ENCODE results near the gene GLE1. TPM values are rescaled to one million over a fixed set of nuclear protein-coding genes. Genes with fewer than 3 reads are reported as not detected.
A peak's percentile ranks its signal among the peaks of the same experiment; 100 is the strongest.

GLE1 gene
- polyA plus RNA-seq (2013) = 13.0 and 13.3 TPM in 2 replicates

- peak within 1 kb of the TSS; percentile 92 for H3K4me2 ChIP-seq (ENCODE audit: low read length)
- peaks cover 3% of the 10 kb centered on the region for H3K79me1 ChIP-seq (ENCODE audit: low read length)
- no peaks in the 10 kb centered on the region for H3K79me2 ChIP-seq (ENCODE audit: control insufficient read depth, insufficient read depth, low read length, poor library complexity)
- H3K4me3 ChIP-seq (ENCODE audit: low read depth, low read length) = peak within 1 kb of the TSS; percentile 95
- H3K9ac ChIP-seq (ENCODE audit: low read length) = peak within 1 kb of the TSS; percentile 80
- peak within 1 kb of the TSS; percentile 20 for H3K27ac ChIP-seq (ENCODE audit: low read depth, low read length)
- no peaks in the 10 kb centered on the region for H3K27me3 ChIP-seq (ENCODE audit: insufficient read depth, low read length)
- peaks cover 9 to 17% of the 10 kb centered on the region in 2 experiments for H3K36me3 ChIP-seq (ENCODE audit: control insufficient read depth in 1 of 2, insufficient read depth in 2 of 2, low read length in 2 of 2)
- peak within 1 kb of the TSS; percentile 40 for H2BK120ac ChIP-seq (ENCODE audit: insufficient read depth, low read length, poor library complexity)
- H2AK5ac ChIP-seq (ENCODE audit: low read length) = no peak within 1 kb of the TSS
- peak within 1 kb of the TSS; percentile 92 for H4K8ac ChIP-seq (ENCODE audit: low read depth, low read length)
- peak within 1 kb of the TSS; percentile 59 for H3K4ac ChIP-seq (ENCODE audit: low read depth, low read length)
- H3K14ac ChIP-seq (ENCODE audit: low read length) = peak within 1 kb of the TSS; percentile 86
- peak; percentile 92 to 99 for DNase-seq
- peak within 1 kb of the TSS; percentile 39 for H2BK5ac ChIP-seq (ENCODE audit: low read depth, low read length, poor library complexity)
- H3K23ac ChIP-seq (ENCODE audit: low read length) = no peak within 1 kb of the TSS
- H4K91ac ChIP-seq (ENCODE audit: low read depth, low read length) = peak within 1 kb of the TSS; percentile 50
- H3K18ac ChIP-seq (ENCODE audit: low read length) = peak within 1 kb of the TSS; percentile 79
- peaks cover 0 to 2% of the 10 kb centered on the region in 2 experiments for H3K4me1 ChIP-seq (ENCODE audit: control insufficient read depth in 1 of 2, insufficient read depth in 2 of 2, low read length in 2 of 2)
- no peak within 1 kb of the TSS for H2BK12ac ChIP-seq (ENCODE audit: low read length)
- no CpG with 5 or more reads among the region's 64 CpGs for WGBS (ENCODE audit: extremely low coverage, insufficient coverage, insufficient read length)
- H3K9me3 ChIP-seq (ENCODE audit: insufficient read depth, low read depth, low read length) = no peaks in the 10 kb centered on the region
- H4K12ac ChIP-seq (ENCODE audit: low read depth, low read length) = peak within 1 kb of the TSS; percentile 83
- H2AFZ ChIP-seq (ENCODE audit: insufficient read depth, low read length, poor library complexity) = peak within 1 kb of the TSS; percentile 94
Measured at GRCh38 chr9:128504485-128505413, at the start of gene GLE1. TSS of gene GLE1 (plus strand) at chr9:128504719. CDS start at chr9:128504806, 87 bp downstream.

GRCh38 chr9:128454991-128455390 lies 49.5 kb upstream of the GLE1 start:
- H3K18ac ChIP-seq (ENCODE audit: low read length) = no peak overlapping the region
- H3K4me1 ChIP-seq (ENCODE audit: control insufficient read depth in 1 of 2, insufficient read depth in 2 of 2, low read length in 2 of 2) = peaks cover 2 to 10% of the 10 kb centered on the region in 2 experiments
- H4K12ac ChIP-seq (ENCODE audit: low read depth, low read length) = peak overlapping the region; percentile 12
- no peak overlapping the region for H3K9ac ChIP-seq (ENCODE audit: low read length)
- no peaks in the 10 kb centered on the region for H3K9me3 ChIP-seq (ENCODE audit: insufficient read depth, low read depth, low read length)
- no CpG with 5 or more reads among the region's 14 CpGs for WGBS (ENCODE audit: extremely low coverage, insufficient coverage, insufficient read length)
- H3K4ac ChIP-seq (ENCODE audit: low read depth, low read length) = no peak overlapping the region
- H3K4me3 ChIP-seq (ENCODE audit: low read depth, low read length) = no peak overlapping the region
- H2AK5ac ChIP-seq (ENCODE audit: low read length) = peak overlapping the region; percentile 4
- H3K14ac ChIP-seq (ENCODE audit: low read length) = no peak overlapping the region
- H2BK5ac ChIP-seq (ENCODE audit: low read depth, low read length, poor library complexity) = no peak overlapping the region
- peak overlapping the region; percentile 17 for H2AFZ ChIP-seq (ENCODE audit: insufficient read depth, low read length, poor library complexity)
- no peak overlapping the region for H3K27ac ChIP-seq (ENCODE audit: low read depth, low read length)
- no peaks in the 10 kb centered on the region for H3K27me3 ChIP-seq (ENCODE audit: insufficient read depth, low read length)
- H3K36me3 ChIP-seq (ENCODE audit: control insufficient read depth in 1 of 2, insufficient read depth in 2 of 2, low read length in 2 of 2) = peaks cover 8 to 9% of the 10 kb centered on the region in 2 experiments
- H3K23ac ChIP-seq (ENCODE audit: low read length) = no peak overlapping the region
- peaks cover 9% of the 10 kb centered on the region for H3K79me1 ChIP-seq (ENCODE audit: low read length)
- peak; percentile 42 to 71 for DNase-seq
- H4K91ac ChIP-seq (ENCODE audit: low read depth, low read length) = no peak overlapping the region
- peak overlapping the region; percentile 26 for H4K8ac ChIP-seq (ENCODE audit: low read depth, low read length)
- peaks cover 3% of the 10 kb centered on the region for H3K79me2 ChIP-seq (ENCODE audit: control insufficient read depth, insufficient read depth, low read length, poor library complexity)
- H2BK12ac ChIP-seq (ENCODE audit: low read length) = no peak overlapping the region
- H2BK120ac ChIP-seq (ENCODE audit: insufficient read depth, low read length, poor library complexity) = no peak overlapping the region
- H3K4me2 ChIP-seq (ENCODE audit: low read length) = no peak overlapping the region

- peak within 1 kb of the TSS; percentile 91 for H2AK5ac ChIP-seq (ENCODE audit: low read length)
- peaks cover 9% of the 10 kb centered on the region for H3K79me1 ChIP-seq (ENCODE audit: low read length)
- H3K4me2 ChIP-seq (ENCODE audit: low read length) = peak within 1 kb of the TSS; percentile 86
- DNase-seq = peak; percentile 98 to 99
- no peaks in the 10 kb centered on the region for H3K27me3 ChIP-seq (ENCODE audit: insufficient read depth, low read length)
- H3K9ac ChIP-seq (ENCODE audit: low read length) = peak within 1 kb of the TSS; percentile 91
- no peaks in the 10 kb centered on the region for H3K9me3 ChIP-seq (ENCODE audit: insufficient read depth, low read depth, low read length)
- H3K14ac ChIP-seq (ENCODE audit: low read length) = peak within 1 kb of the TSS; percentile 73
- no CpG with 5 or more reads among the region's 82 CpGs for WGBS (ENCODE audit: extremely low coverage, insufficient coverage, insufficient read length)
- no peak within 1 kb of the TSS for H3K23ac ChIP-seq (ENCODE audit: low read length)
- H3K4ac ChIP-seq (ENCODE audit: low read depth, low read length) = peak within 1 kb of the TSS; percentile 80
- peaks cover 19% of the 10 kb centered on the region in 2 experiments for H3K36me3 ChIP-seq (ENCODE audit: control insufficient read depth in 1 of 2, insufficient read depth in 2 of 2, low read length in 2 of 2)
- peak within 1 kb of the TSS; percentile 78 for H3K4me3 ChIP-seq (ENCODE audit: low read depth, low read length)
- H2AFZ ChIP-seq (ENCODE audit: insufficient read depth, low read length, poor library complexity) = peak within 1 kb of the TSS; percentile 97
- H3K27ac ChIP-seq (ENCODE audit: low read depth, low read length) = peak within 1 kb of the TSS; percentile 72
- H2BK12ac ChIP-seq (ENCODE audit: low read length) = peak within 1 kb of the TSS; percentile 42
- H3K4me1 ChIP-seq (ENCODE audit: control insufficient read depth in 1 of 2, insufficient read depth in 2 of 2, low read length in 2 of 2) = peaks cover 2 to 10% of the 10 kb centered on the region in 2 experiments
- peak within 1 kb of the TSS; percentile 84 for H3K18ac ChIP-seq (ENCODE audit: low read length)
- H2BK120ac ChIP-seq (ENCODE audit: insufficient read depth, low read length, poor library complexity) = peak within 1 kb of the TSS; percentile 87
- H4K91ac ChIP-seq (ENCODE audit: low read depth, low read length) = peak within 1 kb of the TSS; percentile 81
- H4K8ac ChIP-seq (ENCODE audit: low read depth, low read length) = peak within 1 kb of the TSS; percentile 80
- peak within 1 kb of the TSS; percentile 85 for H4K12ac ChIP-seq (ENCODE audit: low read depth, low read length)
- peak within 1 kb of the TSS; percentile 45 for H2BK5ac ChIP-seq (ENCODE audit: low read depth, low read length, poor library complexity)
- peaks cover 3% of the 10 kb centered on the region for H3K79me2 ChIP-seq (ENCODE audit: control insufficient read depth, insufficient read depth, low read length, poor library complexity)
Measured at GRCh38 chr9:128455849-128456612, 48.5 kb upstream of the GLE1 start, which contains the start of gene ODF2. TSS of gene ODF2 (plus strand) at chr9:128456006. CDS start at chr9:128456092, 86 bp downstream.

- Histone ChIP-seq H2AFZ (ENCODE audit: insufficient read depth, low read length, poor library complexity) (peak overlapping the region; percentile 97), H3K4me3 (ENCODE audit: low read depth, low read length) (peak overlapping the region; percentile 78), H3K36me3 (ENCODE audit: control insufficient read depth in 1 of 2, insufficient read depth in 2 of 2, low read length in 2 of 2) (peaks cover 19 to 21% of the 10 kb centered on the region in 2 experiments), H3K9me3 (ENCODE audit: insufficient read depth, low read depth, low read length) (no peaks in the 10 kb centered on the region), H3K79me2 (ENCODE audit: control insufficient read depth, insufficient read depth, low read length, poor library complexity) (peaks cover 3% of the 10 kb centered on the region), H3K23ac (ENCODE audit: low read length) (no peak overlapping the region), H3K27ac (ENCODE audit: low read depth, low read length) (peak overlapping the region; percentile 72), H3K79me1 (ENCODE audit: low read length) (peaks cover 9% of the 10 kb centered on the region), H4K91ac (ENCODE audit: low read depth, low read length) (peak overlapping the region; percentile 81), H3K14ac (ENCODE audit: low read length) (peak overlapping the region; percentile 73), H2BK120ac (ENCODE audit: insufficient read depth, low read length, poor library complexity) (peak overlapping the region; percentile 87), H3K4me2 (ENCODE audit: low read length) (peak overlapping the region; percentile 86), H2BK5ac (ENCODE audit: low read depth, low read length, poor library complexity) (peak overlapping the region; percentile 42), H3K27me3 (ENCODE audit: insufficient read depth, low read length) (no peaks in the 10 kb centered on the region), H3K18ac (ENCODE audit: low read length) (peak overlapping the region; percentile 84), H4K12ac (ENCODE audit: low read depth, low read length) (peak overlapping the region; percentile 85), H2AK5ac (ENCODE audit: low read length) (peak overlapping the region; percentile 91), H3K4ac (ENCODE audit: low read depth, low read length) (peak overlapping the region; percentile 80), H3K4me1 (ENCODE audit: control insufficient read depth in 1 of 2, insufficient read depth in 2 of 2, low read length in 2 of 2) (peaks cover 2 to 10% of the 10 kb centered on the region in 2 experiments), H2BK12ac (ENCODE audit: low read length) (no peak overlapping the region), H3K9ac (ENCODE audit: low read length) (peak overlapping the region; percentile 91), H4K8ac (ENCODE audit: low read depth, low read length) (peak overlapping the region; percentile 80)
- DNase-seq = peak; percentile 18 to 56
- WGBS (ENCODE audit: extremely low coverage, insufficient coverage, insufficient read length) = no CpG with 5 or more reads among the region's 48 CpGs
Measured at GRCh38 chr9:128456613-128457061, 47.9 kb upstream of the GLE1 start.
